Fibroblast of skin of scalp (primary cell): ENCODE results near the gene KLF13.
A peak's percentile ranks its signal among the peaks of the same experiment; 100 is the strongest.

Source experiments
- DNase-seq: peaks from one replicate; pipeline ENCODE4 v3.0.0-alpha.2; 2013

The KLF13 gene

GRCh38 chr15:31333119-31333518, 6.5 kb downstream of the KLF13 start:
- no peak for DNase-seq

DNA sequence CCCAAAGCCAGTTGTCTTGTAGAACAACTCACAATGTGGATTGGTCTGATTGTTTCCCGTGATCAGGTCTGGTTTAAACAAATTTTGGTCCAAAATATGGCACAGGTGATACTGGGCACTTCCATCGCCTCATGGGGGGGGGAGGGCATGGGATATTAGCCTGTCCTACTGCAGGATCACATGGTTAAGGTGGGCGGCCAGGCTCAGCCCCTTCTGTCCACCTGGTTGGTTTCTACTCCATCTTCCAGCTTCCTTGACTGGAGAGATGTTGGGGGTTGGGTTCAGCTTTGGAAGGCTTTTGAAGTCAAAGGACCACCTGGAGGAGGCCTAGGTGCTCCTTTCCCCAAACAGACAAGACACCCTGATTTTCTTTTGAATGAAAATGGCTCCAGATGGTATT, 7.2 kb downstream of the KLF13 start:
- DNase-seq = no peak

DNA sequence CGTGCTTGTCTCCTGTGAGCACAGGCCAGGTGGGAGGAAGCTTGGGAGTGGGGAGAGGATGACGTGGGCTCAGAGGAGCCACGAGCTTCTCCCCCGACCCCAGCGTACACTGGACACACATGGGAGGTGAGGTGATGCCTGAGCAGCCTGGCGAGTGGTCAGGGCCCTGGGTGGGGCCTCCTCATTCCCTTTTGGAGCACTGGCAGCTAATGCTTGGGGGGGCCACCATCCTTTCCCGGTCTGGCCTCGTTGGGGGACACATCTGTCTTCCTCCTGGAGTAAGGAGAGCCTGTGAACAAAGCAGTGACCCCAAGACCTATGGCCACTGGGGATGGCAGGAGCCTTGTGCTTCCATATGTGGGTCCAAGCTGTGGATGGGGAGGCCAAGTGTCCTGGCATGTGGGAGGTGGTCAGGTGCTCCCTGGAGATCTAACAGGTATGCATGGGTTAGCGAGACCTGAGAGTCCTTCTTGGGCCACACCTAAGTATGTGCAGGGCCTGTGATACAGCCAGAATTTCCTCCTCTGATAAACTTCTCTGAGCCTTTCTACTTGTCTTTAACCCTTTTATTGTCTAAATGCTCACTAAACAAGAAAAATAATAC, 9.5 kb downstream of the KLF13 start:
- no peak for DNase-seq

- no peak for DNase-seq
These were observed 10.1 kb downstream of the KLF13 start for GRCh38 chr15:31336593-31337295.

- no peak for DNase-seq
These were observed 10.9 kb downstream of the KLF13 start for GRCh38 chr15:31337352-31338031.

DNA sequence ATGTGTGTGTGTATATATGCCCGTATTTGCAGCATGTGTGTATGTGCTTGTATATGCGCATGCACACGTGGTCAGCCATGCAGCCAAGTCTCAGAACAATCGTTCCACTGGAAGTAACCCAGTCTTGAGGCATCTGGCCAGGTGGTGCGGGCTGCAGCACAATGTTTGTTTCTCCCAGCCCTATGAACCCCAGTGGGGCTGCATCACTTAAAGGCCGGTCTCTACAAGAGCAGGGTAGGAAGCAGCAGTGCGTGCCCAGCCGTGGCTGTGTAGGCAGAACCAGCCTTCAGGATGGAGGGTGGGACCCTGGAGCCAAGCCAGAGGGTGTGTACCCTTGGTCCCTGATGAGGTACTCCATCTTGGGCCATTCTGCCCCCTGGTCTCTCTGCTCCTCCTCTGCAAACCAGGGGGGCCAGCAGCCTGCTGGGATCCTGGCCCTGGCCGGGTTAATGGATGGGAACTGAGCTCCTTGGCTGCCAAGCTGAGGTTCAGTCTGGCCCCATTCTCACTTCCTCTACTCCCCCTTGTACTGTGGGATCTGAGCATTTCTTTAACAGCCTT, 11.8 kb downstream of the KLF13 start:
- DNase-seq = no peak

DNA sequence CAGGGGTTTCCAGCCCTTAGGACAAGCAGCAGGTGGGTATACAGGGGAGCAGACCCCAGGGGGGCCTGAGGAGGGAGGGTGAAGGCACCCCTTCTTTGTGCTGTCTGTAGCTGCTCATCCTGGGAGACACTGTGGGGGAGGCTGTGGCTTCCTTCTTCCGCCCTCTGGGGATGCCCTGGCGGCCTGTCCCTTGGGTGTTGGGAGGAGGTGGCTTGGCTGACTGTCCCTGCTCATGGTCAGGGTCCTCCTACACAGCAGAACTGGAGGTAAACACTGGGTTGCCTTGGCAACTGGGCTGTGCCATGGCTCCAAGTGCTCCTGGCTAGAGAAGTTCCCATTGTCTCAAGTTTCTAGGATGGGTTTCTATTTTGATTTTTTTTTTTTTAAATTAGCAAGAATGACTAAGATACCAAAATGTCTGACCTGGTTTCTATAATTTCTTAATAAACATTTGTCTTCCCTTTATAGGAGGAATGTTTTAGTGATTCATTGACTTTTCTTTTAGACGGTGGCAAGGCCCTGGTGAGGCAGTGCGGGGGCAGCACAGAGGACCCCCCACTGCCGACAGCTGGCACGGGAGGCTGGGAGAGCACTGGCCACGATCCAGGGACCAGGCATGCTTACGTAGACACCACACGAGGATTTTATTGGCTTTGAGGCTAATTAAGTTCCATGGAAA, 12.4 kb downstream of the KLF13 start:
- peak; percentile 84 for DNase-seq

DNA sequence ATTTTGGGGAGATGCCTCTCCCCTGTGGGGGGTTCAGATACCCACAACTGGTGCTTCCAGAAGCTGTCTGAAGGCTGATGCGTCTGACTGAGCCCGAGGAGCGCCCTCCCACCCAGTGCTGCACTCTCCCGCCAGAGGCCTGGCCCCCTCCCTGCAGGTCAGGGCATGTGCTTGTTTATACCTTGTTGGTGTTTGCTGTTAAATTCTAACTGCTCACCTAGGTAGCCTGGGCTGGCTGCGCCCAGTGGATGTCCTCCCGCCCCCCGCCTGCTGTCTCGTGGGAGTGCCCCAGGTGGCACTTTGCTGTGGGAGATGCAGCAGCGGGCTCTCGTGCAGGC, 12.9 kb downstream of the KLF13 start:
- no peak for DNase-seq

DNA sequence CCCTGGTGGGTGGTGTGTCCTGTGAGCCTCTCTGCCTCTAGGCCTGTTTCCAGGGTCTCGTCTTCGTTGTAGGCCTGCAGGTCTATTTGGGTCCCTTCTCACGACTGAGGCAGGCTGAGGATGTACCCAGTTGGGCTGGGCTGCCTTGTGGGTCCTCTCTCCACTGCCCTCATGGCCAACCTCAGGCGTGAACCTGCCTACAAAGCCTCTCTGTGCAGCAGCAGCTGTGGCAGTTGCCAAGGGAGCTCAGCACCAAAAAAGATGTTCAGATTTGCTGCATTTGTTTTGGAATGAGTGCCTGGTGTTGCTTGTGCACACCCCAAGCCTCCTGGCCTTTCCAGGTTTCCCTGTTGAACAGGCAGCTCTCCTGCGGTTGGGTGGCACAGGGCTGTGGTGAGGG, 13.4 kb downstream of the KLF13 start:
- no peak for DNase-seq

- DNase-seq = no peak
These were observed 14.0 kb downstream of the KLF13 start for GRCh38 chr15:31340592-31340991.

- DNase-seq = no peak
These were observed 14.4 kb downstream of the KLF13 start for GRCh38 chr15:31341071-31341470.

GRCh38 chr15:31341496-31342195, 15.0 kb downstream of the KLF13 start:
- no peak for DNase-seq

GRCh38 chr15:31342381-31342780, 15.7 kb downstream of the KLF13 start:
- no peak for DNase-seq

GRCh38 chr15:31342781-31343626, 16.4 kb downstream of the KLF13 start:
- DNase-seq = no peak

DNA sequence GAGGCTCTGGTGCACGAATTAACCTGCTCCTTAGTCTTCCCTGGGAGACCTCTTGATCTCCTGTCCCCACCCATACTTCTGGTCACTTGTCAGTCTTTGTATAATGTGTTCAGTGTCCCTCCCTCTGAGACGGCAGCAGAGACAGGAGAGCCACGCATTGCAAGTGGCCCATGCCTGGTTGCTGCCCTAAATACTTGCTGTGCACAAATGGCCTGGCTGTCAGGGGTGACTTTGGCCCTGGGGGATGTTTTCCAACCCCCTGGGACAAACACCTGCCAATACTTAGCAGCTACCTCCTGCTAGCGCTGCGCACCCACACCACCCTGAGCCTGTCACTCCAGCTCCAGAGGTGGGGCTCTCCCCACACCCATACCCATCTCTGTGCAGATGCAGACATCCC, 17.2 kb downstream of the KLF13 start:
- DNase-seq = no peak

- no peak for DNase-seq
These were observed 17.6 kb downstream of the KLF13 start for GRCh38 chr15:31344266-31344665.

DNA sequence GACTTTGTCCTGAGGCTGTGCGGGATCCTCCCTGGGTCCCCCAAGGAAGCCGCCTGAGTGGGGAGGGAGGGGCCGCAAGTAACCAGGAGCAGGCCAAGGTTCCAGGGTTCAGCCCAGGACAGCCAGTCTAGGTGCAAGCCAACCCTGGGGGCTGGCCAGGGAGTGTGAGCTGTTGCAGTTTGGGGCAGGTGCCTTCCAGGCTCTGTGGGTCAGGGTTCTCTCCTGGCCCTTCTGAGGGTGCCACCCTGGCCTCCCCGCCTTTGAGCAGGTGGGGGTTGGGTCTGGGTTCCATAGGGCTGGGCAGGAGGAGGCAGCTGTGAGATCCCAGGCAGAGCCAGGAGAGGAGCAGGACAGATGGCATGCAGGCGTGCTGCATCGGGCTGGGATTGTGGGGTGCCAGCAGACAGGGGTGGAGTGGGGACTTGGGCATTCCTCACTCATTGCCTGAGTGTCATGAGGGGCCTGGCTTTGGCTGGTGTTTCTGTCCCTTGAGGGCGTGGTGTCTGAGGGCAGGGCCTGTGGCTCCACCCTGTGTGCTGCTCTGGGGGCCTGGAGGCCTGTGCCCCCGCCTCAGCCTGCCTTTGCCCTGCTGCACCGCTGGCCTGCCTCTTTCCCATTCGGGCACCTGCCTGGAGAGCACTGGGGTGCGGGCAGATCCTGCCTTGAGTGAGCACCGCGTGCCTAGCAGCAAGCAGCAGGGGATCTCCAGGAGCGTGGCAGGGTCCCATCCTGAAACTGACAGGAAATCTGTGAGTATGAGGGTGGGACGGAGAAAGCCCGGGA, 18.4 kb downstream of the KLF13 start:
- DNase-seq = no peak

- DNase-seq = no peak
These were observed 19.2 kb downstream of the KLF13 start for GRCh38 chr15:31345606-31346366.

GRCh38 chr15:31346367-31347066, 19.9 kb downstream of the KLF13 start:
- no peak for DNase-seq
